Panc1 (cell line): ENCODE results near the gene CEP192.

ENCODE experiments used
- CTCF ChIP-seq: fragments of 450-650 bp; IDR thresholded peaks from 2 replicates; pipeline ENCODE4 v1.5.1; 2017; ENCODE audit warnings: mild to moderate bottlenecking
- POLR2AphosphoS5 ChIP-seq: IDR thresholded peaks from 2 replicates; pipeline ENCODE4 v1.6.1; 2012; ENCODE audit warnings: mild to moderate bottlenecking, low read depth, low read length, moderate library complexity
- REST ChIP-seq, 2 experiments: IDR thresholded peaks; 2 replicates each; pipeline ENCODE4 v1.6.1; 2011 to 2012; ENCODE audit warnings: low read depth in 2 of 2, control low read depth in 1 of 2, low read length in 1 of 2, mild to moderate bottlenecking in 1 of 2, moderate library complexity in 1 of 2; ENCODE audit not compliant: insufficient read depth in 1 of 2
- SIN3A ChIP-seq: IDR thresholded peaks from 2 replicates; pipeline ENCODE4 v1.6.1; 2012; ENCODE audit warnings: low read depth, mild to moderate bottlenecking, low read length, moderate library complexity, borderline replicate concordance; ENCODE audit not compliant: insufficient read depth
- TCF7L2 ChIP-seq: IDR thresholded peaks from 2 replicates; pipeline ENCODE4 v1.6.1; 2011; ENCODE audit warnings: mild to moderate bottlenecking, low read depth, low read length, inconsistent platforms

GRCh38 chr18:13095466-13095865 lies 104.3 kb downstream of the CEP192 start:
- TF ChIP-seq CTCF (no peak), REST (IDR thresholded peaks at IDR 0.05; ENCODE audit: insufficient read depth in 1 of 2, low read depth in 2 of 2, low read length in 1 of 2) (no peak), TCF7L2 (no peak), SIN3A (no peak), POLR2AphosphoS5 (no peak)
